Measurements from ENCODE around the gene CARD19.

Gene CARD19

GRCh38 chr9:93093877-93094657, 1.9 kb upstream of the CARD19 start:
- H3K27ac ChIP-seq (ENCODE audit: extremely low read depth, low read depth, low read length) = no peak overlapping the region

More at GRCh38 chr9:93093877-93094657, 1.9 kb upstream of the CARD19 start:
- no peaks in the 10 kb centered on the region for H3K36me3 ChIP-seq (ENCODE audit: control insufficient read depth in 2 of 2, insufficient read depth in 1 of 2, low read length in 2 of 2)
- ChIA-PET POLR2A (no interaction called here), CTCF (no interaction called here)
- H3K4me3 ChIP-seq (ENCODE audit: low read depth, low read length) = no peak overlapping the region
- peaks cover 2% of the 10 kb centered on the region; the same call in 1 of the 2 replicates for H3K4me1 ChIP-seq (ENCODE audit: control insufficient read depth, insufficient read depth, low read length)
- no peak for TF ChIP-seq ZNF19 (tag by site-specific recombination; IDR thresholded peaks at IDR 0.05; ENCODE audit: low read depth)
- no peak for TF ChIP-seq GLIS1 (tag by site-specific recombination; IDR thresholded peaks at IDR 0.05)
- no peak for TF ChIP-seq ZNF280C (tag by site-specific recombination; IDR thresholded peaks at IDR 0.05)
- TF ChIP-seq ZNF398 (tag by site-specific recombination; IDR thresholded peaks at IDR 0.05) = no peak
- TF ChIP-seq ZNF37A (tag by site-specific recombination; IDR thresholded peaks at IDR 0.05) = no peak
- no peak for TF ChIP-seq ZNF677 (tag by site-specific recombination; IDR thresholded peaks at IDR 0.05)
- no peak for TF ChIP-seq ZNF76 (tag by site-specific recombination; IDR thresholded peaks at IDR 0.05; ENCODE audit: borderline replicate concordance, low read depth)
- no peak for TF ChIP-seq KLF8 (tag by site-specific recombination; IDR thresholded peaks at IDR 0.05)
- TF ChIP-seq PRDM2 (tag by site-specific recombination; IDR thresholded peaks at IDR 0.05; ENCODE audit: borderline replicate concordance) = no peak
- no peak for TF ChIP-seq ZNF155 (tag by site-specific recombination; IDR thresholded peaks at IDR 0.05)
- no peak for TF ChIP-seq ZNF362 (tag by site-specific recombination; IDR thresholded peaks at IDR 0.05)
- TF ChIP-seq CTCF (tag by site-specific recombination; IDR thresholded peaks at IDR 0.05) = no peak
- TF ChIP-seq ZNF548 (tag by site-specific recombination; IDR thresholded peaks at IDR 0.05) = no peak
- TF ChIP-seq KLF7 (tag by site-specific recombination; IDR thresholded peaks at IDR 0.05; ENCODE audit: borderline replicate concordance) = no peak
- TF ChIP-seq ZSCAN4 (tag by site-specific recombination; IDR thresholded peaks at IDR 0.05) = no peak
- TF ChIP-seq ZNF791 (tag by site-specific recombination; IDR thresholded peaks at IDR 0.05) = no peak
- TF ChIP-seq ZNF488 (tag by site-specific recombination; IDR thresholded peaks at IDR 0.05) = no peak
- TF ChIP-seq ZNF529 (tag by site-specific recombination; IDR thresholded peaks at IDR 0.05; ENCODE audit: insufficient replicate concordance) = no peak
- H3K9me3 ChIP-seq (ENCODE audit: control insufficient read depth, insufficient read depth, low read depth, low read length) = no peaks in the 10 kb centered on the region

Measured in HEK293 (cell line).